PFSK-1 (cell line): ENCODE measurements around the gene SLC7A6OS.

Experiments used
- FOXP2 ChIP-seq: optimal IDR thresholded peaks from 2 replicates; pipeline ENCODE3; 2011; ENCODE audit warnings: borderline replicate concordance, control low read depth, inconsistent platforms; ENCODE audit not compliant: insufficient read depth; ENCODE audit errors: extremely low read length, extremely low read depth
- POLR2AphosphoS5 ChIP-seq: IDR thresholded peaks from 2 replicates; pipeline ENCODE4 v1.6.1; 2012; ENCODE audit warnings: low read depth, mild to moderate bottlenecking, control low read depth, low read length, moderate library complexity
- SIN3A ChIP-seq: IDR thresholded peaks from 2 replicates; pipeline ENCODE4 v1.6.1; 2012; ENCODE audit warnings: mild to moderate bottlenecking, low read length, moderate library complexity, borderline replicate concordance; ENCODE audit not compliant: insufficient read depth
- TAF1 ChIP-seq: IDR thresholded peaks from 2 replicates; pipeline ENCODE4 v1.6.1; 2012; ENCODE audit warnings: low read length, control low read depth, borderline replicate concordance; ENCODE audit not compliant: insufficient read depth
- TF ChIP-seq, protein P1 (sequence below), 2 experiments: IDR thresholded peaks; 2 replicates each; pipeline versions ENCODE4 v1.6.1 to v1.8.0; 2011 to 2012; ENCODE audit warnings: low read depth in 2 of 2, low read length in 2 of 2, control low read depth in 1 of 2, inconsistent platforms in 1 of 2, mild to moderate bottlenecking in 1 of 2, moderate library complexity in 1 of 2; ENCODE audit not compliant: insufficient read depth in 1 of 2

Gene SLC7A6OS

DNA sequence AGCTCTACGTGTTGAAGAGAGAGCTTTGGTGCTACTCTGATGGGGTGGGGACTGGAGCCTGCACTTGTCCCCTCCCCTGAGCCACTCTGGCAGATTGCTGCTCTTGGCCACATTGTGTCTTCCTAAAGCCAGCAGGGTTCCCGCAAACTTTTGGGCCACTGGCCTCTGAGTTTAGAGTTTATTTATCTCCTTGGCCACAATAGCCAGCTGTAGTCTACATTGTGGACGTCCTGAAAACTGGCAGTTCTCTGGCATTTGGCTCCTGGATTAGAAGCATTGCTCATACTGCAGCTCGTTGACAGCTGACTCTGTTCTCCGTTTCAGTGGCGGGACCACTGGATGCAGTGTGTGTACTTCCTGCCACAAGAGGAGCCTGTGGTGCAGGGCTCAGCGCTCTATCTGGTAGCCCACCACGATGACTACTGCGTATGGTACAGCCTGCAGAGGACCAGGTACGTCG lies 34.6 kb upstream of the SLC7A6OS start:
- TF ChIP-seq POLR2AphosphoS5 (no peak), TAF1 (no peak), FOXP2 (no peak), SIN3A (no peak)
- TF ChIP-seq, protein P1, sequence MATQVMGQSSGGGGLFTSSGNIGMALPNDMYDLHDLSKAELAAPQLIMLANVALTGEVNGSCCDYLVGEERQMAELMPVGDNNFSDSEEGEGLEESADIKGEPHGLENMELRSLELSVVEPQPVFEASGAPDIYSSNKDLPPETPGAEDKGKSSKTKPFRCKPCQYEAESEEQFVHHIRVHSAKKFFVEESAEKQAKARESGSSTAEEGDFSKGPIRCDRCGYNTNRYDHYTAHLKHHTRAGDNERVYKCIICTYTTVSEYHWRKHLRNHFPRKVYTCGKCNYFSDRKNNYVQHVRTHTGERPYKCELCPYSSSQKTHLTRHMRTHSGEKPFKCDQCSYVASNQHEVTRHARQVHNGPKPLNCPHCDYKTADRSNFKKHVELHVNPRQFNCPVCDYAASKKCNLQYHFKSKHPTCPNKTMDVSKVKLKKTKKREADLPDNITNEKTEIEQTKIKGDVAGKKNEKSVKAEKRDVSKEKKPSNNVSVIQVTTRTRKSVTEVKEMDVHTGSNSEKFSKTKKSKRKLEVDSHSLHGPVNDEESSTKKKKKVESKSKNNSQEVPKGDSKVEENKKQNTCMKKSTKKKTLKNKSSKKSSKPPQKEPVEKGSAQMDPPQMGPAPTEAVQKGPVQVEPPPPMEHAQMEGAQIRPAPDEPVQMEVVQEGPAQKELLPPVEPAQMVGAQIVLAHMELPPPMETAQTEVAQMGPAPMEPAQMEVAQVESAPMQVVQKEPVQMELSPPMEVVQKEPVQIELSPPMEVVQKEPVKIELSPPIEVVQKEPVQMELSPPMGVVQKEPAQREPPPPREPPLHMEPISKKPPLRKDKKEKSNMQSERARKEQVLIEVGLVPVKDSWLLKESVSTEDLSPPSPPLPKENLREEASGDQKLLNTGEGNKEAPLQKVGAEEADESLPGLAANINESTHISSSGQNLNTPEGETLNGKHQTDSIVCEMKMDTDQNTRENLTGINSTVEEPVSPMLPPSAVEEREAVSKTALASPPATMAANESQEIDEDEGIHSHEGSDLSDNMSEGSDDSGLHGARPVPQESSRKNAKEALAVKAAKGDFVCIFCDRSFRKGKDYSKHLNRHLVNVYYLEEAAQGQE (IDR thresholded peaks at IDR 0.05; ENCODE audit: insufficient read depth in 1 of 2, low read depth in 2 of 2, low read length in 2 of 2), result no peak

DNA sequence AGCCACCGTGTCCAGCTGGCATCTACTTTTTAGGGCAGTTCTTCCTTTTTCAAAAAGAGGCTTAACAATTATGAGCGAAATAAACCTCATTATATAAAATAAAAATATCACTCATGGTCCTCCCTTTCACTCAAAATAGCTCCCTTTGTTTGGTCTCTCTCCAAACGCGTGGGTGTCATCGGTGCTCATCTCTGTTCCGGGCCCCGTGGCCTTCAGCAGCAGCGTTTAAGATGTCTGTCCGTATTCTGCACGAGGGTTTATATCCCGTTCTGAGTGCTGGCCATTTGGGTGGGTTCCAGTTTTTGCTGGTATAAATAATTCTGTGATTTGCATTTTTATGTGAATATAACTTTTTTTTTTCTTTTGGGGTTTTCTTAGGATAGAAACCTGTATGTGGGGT lies 33.5 kb upstream of the SLC7A6OS start:
- TF ChIP-seq SIN3A (no peak), POLR2AphosphoS5 (no peak), FOXP2 (no peak)

DNA sequence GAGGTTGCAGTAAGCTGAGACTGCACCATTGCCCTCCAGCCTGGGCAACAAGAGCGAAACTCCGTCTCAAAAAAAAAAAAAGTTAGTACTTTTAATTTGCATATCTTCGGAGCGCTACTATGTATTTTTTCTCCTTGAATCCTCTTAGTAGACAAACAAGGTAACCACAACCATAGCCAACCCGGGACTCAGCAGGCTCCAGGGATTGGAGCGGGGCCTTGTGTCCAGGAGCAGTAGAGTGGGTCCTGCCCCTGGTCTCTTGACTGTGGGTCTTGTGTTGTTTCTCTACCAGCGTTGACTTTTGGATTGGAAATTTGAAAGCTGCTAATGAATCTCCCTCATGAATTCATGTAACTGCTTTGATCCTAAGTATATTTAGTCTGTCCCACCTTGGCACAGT lies 32.4 kb upstream of the SLC7A6OS start:
- TF ChIP-seq SIN3A (no peak), TAF1 (no peak), FOXP2 (no peak), POLR2AphosphoS5 (no peak)
- TF ChIP-seq, protein P1 (IDR thresholded peaks at IDR 0.05; ENCODE audit: insufficient read depth in 1 of 2, low read depth in 2 of 2, low read length in 2 of 2), result no peak

DNA sequence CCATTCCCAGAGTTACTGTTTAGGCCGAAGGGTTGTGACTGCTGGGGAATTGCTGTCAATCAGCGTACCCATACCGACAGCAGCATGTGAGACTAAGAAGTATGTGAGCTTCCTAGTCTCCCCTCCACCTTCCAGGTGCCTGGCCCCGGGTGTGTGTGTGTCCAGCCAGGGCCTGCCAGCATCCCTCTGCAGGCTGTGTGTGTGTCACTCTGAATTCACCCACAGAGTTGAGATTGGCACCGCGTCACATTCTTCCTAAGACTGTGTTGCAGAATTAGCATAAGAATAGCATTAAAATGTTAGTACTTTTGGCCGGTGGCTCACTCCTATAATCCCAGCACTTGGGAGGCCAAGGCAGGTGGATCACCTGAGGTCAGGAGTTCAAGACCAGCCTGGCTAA lies 31.9 kb upstream of the SLC7A6OS start:
- no peak for TF ChIP-seq FOXP2

DNA sequence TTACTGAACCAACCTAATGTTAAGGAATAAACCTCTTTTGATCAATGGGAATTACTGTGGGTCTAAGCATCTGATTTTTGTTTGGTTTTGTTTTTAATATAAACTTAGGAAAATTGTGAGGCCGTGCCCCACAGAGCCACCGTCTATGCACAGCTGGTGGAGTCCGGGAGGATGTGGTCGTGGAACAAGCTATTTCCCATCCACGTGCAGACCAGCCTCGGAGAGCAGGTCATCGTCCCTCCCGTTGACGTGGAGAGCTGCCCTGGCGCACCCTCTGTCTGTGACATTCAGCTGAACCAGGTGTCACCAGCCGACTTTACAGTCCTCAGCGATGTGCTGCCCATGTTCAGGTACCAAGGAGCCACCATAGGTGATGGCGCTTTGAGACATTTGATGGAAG lies 28.5 kb upstream of the SLC7A6OS start:
- no peak for TF ChIP-seq TAF1
- TF ChIP-seq SIN3A, result no peak
- TF ChIP-seq, protein P1 (IDR thresholded peaks at IDR 0.05; ENCODE audit: insufficient read depth in 1 of 2, low read depth in 2 of 2, low read length in 2 of 2), result no peak
- TF ChIP-seq POLR2AphosphoS5, result no peak
- TF ChIP-seq FOXP2, result no peak

DNA sequence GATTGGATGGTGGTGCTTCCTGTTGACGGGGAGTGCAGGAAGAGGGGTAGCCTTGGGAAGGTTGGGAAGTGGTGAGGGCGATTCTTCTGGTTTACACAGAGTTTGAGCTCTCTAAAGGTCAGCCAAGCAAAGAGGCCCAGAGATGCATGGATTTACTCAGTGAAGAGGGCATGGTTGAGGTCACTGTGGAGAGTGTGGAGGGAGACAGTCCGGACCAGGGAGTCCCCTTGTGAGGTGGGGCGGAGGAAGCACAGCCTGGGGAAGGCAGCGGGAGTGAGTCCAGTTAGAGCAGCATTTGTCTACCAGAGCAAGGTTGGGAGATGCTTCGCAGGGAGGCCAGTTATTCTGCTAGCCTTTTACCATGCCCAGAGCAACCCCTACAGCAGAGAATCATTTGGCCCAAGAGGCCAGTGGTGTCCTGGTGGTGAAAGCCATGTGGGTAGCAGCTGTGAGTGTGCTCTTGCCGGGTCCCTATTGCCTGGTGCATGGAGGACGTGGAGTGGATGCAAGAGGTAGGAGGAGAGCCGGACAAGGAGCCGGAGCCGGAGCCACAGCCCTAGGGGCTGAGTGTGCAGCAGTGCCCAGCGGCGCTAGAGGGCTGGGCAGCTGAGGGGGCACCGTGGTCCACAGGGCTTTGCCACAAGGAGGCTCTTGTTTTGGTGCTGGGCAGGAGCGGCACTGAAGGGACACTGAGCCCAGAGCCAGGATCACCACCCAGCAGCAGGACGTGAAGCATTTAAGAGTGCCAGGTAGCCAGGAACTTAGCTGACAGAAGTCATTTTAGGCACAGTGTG lies 27.8 kb upstream of the SLC7A6OS start:
- TF ChIP-seq POLR2AphosphoS5 (no peak), SIN3A (no peak), FOXP2 (no peak), TAF1 (no peak)
- TF ChIP-seq, protein P1 (IDR thresholded peaks at IDR 0.05; ENCODE audit: insufficient read depth in 1 of 2, low read depth in 2 of 2, low read length in 2 of 2), result no peak
